Fibroblast of skin of scalp (primary cell): ENCODE results near the gene DCP1B.
A peak's percentile ranks its signal among the peaks of the same experiment; 100 is the strongest.
"Not testable (repeated sequence)": the region's sequence is repeated elsewhere in the genome, so short reads cannot be mapped to it uniquely, and the experiment has no call there.

Experiments used
- DNase-seq: peaks from one replicate; pipeline ENCODE4 v3.0.0-alpha.2; 2013

The DCP1B gene

DNA sequence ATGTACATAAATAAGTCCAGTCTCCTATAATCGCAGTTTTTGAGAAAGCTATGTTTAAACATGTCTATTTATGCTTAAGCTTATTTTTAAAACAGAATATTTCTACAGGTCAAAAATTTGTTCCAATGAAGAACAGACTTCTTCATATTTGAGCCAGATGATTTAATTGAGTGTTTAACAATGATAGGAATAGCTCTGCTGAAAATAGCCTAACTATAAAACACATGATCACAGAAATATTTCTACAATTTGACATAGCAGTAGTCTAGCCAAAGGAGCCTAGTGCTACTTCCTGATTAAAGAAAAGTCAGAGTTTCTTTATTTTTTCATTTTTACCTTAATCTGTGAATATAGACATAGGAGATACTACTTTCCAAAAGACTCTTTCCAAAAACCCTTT, 29.4 kb downstream of the DCP1B start:
- DNase-seq, result no peak

DNA sequence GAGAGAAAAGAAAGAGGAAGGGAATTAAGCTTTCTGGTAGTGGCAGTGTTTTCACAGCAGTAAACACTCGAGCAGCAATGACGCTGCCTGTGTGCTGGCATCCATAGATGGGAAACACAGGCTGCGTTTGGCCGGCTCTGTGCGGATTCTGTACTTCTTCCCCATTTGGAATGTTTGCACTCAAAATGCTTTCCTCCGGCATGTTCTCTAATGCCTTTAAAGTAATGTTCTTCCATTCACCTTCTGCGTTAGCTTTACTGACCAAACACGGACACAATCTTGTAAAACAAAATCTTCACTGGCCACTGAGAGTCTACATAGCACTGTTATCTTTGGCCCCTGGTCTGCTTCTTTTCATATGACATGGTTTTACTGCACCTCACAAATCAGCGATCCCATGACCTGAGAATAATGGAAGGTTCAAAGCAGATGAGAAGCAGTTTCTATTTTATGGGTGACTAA, 31.4 kb downstream of the DCP1B start:
- no peak for DNase-seq

- DNase-seq, result peak; percentile 74
Observed at GRCh38 chr12:1972260-1972659, 32.0 kb downstream of the DCP1B start.

DNA sequence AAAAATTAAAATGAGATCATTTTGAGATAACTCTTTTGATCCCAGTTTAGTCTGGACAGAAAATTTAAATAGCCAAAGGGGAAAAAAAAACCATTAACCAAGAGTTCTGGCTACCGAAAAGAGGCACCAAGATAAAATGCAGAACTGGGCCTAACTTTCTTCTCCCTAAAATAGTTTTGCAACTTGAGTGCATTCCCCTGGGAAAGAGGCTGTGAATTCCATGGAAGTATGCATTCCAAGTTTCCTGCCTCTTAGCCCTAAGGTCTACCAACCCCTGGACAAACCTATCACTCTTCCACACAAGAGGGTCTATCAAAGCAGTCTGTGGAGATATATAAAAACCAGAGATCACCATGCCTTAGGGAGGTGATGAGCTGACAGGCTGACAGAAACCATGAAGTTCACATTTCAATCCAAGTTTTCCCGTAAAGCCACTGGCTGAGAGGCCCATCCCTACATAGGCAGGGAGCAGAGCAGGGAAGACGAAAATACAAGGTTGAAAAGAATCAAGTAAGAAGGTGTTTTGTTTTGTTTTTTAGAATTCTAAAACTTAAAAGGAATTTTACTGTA, 33.8 kb downstream of the DCP1B start:
- peak; percentile 56 for DNase-seq

DNA sequence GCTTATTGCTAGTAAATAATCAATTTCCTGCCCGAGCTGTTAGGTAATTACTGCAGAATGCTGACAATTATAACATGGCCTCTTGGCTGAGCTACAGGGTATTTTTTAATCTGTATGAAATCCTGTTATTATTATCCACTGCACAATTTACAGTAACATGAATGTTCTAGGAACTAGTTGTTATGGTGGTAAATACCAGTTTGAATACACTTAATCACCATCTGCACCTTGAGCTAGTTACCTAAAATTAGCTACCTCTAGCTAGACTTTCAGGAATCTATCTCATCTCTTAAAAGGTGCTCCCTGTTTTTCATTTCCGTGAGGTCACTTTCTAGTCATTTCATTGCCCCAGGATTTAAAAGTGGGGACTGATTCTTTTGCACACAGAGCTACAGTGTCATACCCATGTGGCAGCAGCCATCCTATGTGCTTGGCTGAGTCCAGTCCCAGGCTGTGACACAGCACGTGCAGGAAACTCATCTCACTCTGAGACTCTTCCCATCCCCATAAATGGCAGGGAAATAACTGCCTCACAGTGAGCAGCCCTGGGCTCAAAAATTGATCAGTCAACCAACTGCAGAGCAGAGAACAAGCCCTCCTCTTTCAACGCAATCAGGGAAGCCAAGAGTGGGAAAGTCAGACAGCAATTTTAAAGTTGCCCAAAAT, 37.6 kb downstream of the DCP1B start:
- no peak for DNase-seq

DNA sequence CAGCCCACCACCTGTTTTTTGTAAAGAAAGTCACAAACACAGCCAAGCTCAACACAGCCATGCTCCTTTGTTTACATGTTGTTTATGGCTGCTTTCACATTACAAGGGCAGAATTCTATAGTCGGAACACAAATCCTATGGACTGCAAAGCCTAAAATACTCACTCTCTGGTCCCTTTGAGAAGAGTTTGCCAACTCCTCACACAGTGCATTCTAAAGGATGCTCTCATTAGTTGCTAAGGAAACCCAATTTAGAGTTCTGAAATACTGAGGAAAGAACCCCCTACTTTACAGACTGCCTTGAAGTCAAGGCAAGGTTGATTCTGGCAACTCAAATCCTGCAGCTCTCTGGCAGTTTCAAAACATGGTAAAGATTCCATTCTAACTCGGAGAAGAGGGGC, 38.3 kb downstream of the DCP1B start:
- no peak for DNase-seq

- no peak for DNase-seq
Observed at GRCh38 chr12:1962051-1963020, 41.9 kb downstream of the DCP1B start.

GRCh38 chr12:1956716-1957115, 47.5 kb downstream of the DCP1B start:
- no peak for DNase-seq

DNA sequence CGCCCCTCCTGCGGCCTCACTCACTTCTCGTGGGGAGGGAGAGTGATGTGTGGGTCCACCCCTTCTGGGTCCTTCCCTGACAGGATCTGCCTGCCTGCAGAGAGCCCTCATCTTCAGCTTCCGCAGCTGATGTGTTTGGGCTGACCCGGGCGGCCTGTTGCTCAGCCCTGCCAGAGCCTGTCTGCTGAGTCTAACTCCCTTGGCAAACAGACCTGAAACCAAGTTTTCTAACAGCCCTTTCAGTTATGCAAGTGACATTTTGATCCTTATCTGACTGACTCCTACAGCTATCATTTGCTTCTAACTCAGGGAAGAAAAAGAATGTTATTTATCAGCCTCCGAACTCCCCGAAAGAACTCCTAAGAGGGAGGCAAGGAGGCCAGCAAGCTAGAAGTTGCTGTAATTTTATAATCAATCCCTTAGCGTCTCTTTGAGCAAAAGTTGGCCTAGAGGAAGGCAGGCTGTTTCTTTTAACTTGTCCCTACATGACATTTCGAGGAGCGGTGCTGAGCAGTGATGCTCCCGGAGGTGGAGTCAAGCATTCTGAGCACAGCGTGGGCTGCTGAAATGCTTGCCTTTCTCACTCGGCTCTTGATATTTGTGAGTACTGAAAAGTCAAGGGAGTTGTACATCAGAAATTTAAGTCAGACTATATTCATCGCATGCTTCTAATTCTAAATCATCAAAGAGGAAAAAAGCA, 54.3 kb downstream of the DCP1B start:
- no peak for DNase-seq

DNA sequence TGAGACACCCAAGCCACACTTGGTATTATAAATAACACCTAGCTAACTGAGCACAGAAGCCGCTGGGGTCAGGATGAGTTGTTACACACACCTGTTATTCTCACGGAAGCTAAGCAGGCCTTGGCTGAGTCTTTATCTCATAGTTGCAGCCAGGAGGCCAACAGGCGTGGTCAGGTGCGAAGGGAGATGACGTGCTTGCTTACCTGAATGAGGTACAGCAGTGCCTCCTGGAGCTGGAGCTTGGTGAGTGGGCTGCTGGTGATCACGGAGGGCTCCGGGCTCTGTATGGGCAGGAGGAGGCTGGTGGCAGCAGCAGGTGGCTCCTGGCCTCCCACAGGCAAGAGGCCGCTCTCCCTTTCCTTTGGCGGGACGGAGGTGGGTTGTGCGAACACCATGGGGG, 55.4 kb downstream of the DCP1B start:
- DNase-seq, result no peak

DNA sequence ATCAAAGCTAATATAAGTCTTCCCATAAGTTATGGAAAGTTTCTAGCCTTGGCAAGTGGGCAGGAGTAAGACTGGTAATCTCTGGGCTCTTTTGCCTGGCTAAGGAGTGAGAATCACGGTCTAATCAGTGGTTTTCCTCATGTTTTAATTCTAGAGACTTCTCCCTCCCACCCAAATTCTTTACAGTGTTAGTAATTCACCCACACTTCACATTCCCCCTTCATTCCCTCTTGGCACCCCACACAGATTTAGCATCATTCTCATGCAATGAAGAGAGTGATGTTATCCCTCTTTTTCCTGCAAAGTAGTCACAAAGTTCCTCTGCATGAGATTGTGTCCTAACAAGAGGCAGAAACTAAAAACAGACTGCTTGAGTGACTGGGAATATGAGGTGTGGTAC, 57.2 kb downstream of the DCP1B start:
- peak; percentile 83 for DNase-seq

GRCh38 chr12:1946296-1946695, 58.0 kb downstream of the DCP1B start:
- DNase-seq, result no peak

DNA sequence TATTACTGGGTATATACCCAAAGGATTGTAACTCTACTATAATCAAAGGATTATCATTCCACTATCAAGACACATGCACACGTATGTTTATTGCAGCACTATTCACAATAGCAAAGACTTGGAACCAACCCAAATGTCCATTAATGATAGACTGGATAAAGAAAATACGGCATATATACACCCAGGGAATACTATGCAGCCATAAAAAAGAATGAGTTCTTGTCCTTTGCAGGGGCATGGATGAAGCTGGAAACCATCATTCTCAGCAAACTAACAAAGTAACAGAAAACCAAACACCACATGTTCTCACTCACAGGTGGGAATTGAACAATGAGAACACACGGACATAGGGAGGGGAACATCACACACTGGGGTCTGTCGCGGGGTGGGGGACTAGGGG, 58.8 kb downstream of the DCP1B start:
- DNase-seq, result not testable (repeated sequence)

DNA sequence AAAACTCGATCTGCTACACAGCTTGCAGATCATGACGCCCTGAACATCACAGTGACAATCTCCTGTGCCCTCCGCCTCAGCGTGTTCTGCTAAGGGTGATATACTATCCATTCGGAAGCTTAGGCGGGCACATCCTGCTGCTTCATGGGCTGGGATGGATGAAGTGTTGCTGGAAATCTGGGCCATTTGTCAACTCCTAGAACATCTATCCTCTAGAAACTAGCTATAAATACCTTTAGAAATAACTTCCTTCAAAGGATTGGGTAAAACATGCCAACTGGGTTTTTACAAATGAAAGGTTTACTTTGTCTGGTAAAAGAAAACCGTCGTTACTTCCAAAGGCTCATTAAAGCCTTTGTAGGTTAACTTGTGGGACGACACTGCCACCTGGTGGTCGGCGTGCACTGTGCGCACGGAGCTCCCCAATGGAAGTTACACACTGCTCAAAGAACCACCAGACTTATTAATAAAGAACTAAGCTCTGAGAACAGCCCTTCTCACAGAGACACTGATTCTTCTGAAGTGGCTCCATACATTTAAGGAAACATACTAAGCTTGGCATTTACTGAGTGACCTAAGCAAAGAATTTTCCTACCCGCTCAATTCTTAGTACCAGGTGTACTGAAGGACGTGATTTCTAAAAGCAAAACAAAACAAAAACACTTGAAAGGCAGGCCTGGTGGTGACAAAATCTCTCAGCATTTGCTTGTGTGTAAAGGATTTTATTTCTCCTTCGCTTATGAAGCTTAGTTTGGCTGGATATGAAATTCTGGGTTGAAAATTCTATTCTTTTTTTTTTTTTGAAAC, 64.3 kb downstream of the DCP1B start:
- DNase-seq, result peak; percentile 76

DNA sequence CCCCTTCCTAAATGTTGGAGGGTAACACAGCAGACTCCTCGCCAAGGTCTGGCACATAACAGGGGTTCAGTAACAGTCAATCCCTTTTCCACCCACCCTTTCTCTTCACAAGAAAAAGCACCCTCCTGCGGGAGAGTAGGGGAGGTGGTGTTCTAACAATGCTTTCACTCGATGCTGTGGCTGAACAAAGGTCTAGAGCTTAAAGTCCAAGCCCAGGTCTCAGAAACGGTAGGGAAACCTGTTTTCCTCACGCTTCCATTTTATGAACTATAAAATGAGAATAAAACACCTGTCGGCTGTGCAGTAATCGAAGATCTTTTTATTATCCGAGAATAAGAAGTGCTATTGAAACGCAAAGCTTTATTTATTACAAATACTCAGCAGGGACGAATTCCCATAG, 64.9 kb downstream of the DCP1B start:
- no peak for DNase-seq

DNA sequence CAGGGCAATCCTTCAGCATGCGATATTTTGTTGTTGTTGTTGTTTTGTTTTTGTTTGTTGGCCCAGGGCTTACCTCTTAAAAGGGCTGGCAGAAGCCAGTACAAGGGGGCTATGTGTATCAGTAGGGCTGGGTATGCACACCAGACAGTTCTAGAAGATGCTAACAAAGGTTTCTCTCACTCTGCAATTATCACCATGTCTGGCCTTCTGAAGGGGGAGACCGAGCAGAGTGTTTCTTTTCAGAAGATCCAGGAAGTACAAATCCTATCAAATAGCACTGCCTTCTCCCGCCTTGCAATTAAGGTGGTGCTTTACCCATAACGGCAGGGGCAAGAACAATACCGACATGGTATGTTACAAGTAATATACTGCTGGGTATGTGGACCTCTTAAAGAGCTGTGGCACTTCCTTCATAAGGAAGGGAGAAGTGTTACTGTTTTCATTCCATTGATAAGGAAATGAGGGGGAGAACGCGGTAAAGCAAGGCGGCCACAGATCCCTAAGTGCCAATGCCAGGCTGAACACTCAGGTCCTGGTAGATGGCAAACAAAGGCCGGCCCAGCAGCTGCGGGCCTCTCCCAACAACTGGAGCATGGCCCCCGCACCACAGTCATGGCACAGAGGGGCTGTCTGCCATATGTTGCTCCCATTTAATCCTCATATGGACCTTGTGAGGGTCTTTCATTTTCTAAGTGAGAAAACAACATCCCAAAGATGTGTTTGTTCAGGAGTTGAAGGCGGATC, 66.6 kb downstream of the DCP1B start:
- DNase-seq, result no peak

DNA sequence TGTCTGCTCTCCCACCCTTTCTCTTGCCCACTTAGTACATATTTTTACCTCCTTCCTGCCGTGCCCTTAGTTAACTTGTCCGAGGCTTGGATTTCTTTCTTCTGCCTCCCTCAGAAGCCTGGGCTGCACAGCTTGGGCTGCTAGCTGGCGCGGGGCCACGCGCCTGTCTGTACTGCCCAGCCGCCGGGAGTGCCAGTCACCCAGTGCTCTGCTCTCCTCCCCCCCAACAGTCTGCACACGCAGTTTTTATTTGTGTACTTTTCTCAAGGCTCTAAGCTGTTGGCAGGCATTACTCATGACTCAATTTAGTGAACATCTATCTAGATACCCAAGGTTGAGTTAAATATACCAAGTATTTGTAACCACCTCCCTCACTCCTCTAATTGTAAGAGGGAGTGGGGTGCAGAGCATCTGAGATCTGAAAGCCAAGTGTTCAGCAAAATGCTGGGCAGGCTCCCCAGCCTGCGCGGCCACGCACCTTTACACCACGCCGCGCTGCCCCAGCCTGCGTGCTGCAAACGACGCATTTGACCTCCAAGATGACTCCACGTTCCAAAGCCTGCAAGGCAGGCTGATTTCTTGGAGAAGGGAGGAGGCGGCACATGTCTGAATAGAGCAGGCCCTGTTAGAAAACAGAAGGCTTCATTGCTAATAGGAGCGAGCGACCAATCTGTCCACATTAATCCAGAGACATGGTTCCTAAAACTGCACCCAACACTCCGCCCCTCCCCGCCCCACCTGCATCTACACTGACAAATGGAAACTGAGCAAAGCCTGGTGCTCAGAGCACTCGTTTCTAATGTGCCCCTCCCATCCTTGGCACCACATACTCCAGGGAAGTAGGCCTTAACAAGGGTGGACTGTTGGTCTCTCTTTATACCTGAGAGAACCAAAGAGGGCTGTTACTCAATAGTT, 67.6 kb downstream of the DCP1B start:
- DNase-seq, result peak; percentile 66

GRCh38 chr12:1935700-1936378, 68.4 kb downstream of the DCP1B start:
- DNase-seq, result no peak

GRCh38 chr12:1935242-1935641, 69.0 kb downstream of the DCP1B start:
- DNase-seq, result no peak
